B cell (primary cell): ENCODE results near the gene PGK1. TPM values are rescaled to one million over a fixed set of nuclear protein-coding genes. Genes with fewer than 3 reads are reported as not detected.
A peak's percentile ranks its signal among the peaks of the same experiment; 100 is the strongest.

ENCODE experiments used
- ATAC-seq: fragments of 200-7000 bp; cut with Tn5 transposase; one replicate; pipeline ENCODE4 v1.10.0; 2021; ENCODE audit warnings: low read depth, mild to moderate bottlenecking, moderate number of reproducible peaks, moderate library complexity
- CTCF ChIA-PET: fragments of 350-600 bp; sonication (Branson Sonifier 250); formaldehyde crosslinking; loops from one replicate; lab custom pipeline; 2021; ENCODE audit warnings: antibody characterized with exemption, inconsistent platforms; lab: Charles Lee
- POLR2A ChIA-PET: fragments of 350-600 bp; sonication (Branson Sonifier 250); formaldehyde crosslinking; loops from one replicate; lab custom pipeline; 2021; ENCODE audit warnings: antibody characterized with exemption; lab: Charles Lee
- DNase-seq: peaks from one replicate; pipeline ENCODE4 v3.0.0; 2013
- H2AFZ ChIP-seq: 2 replicates; pipeline ENCODE4 v1.6.1; 2012; ENCODE audit warnings: mild to moderate bottlenecking, low read depth, low read length; ENCODE audit not compliant: insufficient read depth, poor library complexity, severe bottlenecking
- H3K27ac ChIP-seq, 2 donors: 1 replicate in 1 of 2; 2 replicates in 1 of 2; pipeline ENCODE4 v1.5.1; 2012 to 2013; ENCODE audit warnings: low read length in 2 of 2, mild to moderate bottlenecking in 2 of 2, moderate library complexity in 1 of 2
- H3K27me3 ChIP-seq, 4 experiments: fragments of 200-600 bp in 1 of 4; sonication (generic) in 1 of 4; replicated peaks in 1 of 4; 1 replicate in 2 of 4; 2 replicates in 2 of 4; pipeline versions ENCODE4 v1.6.1 to v1.7.0; 2013 to 2016; ENCODE audit warnings: low read length in 3 of 4, mild to moderate bottlenecking in 2 of 4, mixed read lengths in 1 of 4, moderate library complexity in 1 of 4; ENCODE audit not compliant: insufficient read depth in 4 of 4, control insufficient read depth in 3 of 4; ENCODE audit errors: control extremely low read depth in 1 of 4
- H3K36me3 ChIP-seq, 2 experiments: replicated peaks in 1 of 2; 1 replicate in 1 of 2; 2 replicates in 1 of 2; pipeline versions ENCODE4 v1.6.1 to v1.7.1; 2013; ENCODE audit warnings: low read length in 1 of 2; ENCODE audit not compliant: insufficient read depth in 2 of 2, control insufficient read depth in 1 of 2; ENCODE audit errors: control extremely low read depth in 1 of 2, extremely low read depth in 1 of 2
- H3K4me1 ChIP-seq, 2 donors: fragments of 200-600 bp in 1 of 2; sonication (generic) in 1 of 2; 1 replicate in 1 of 2; 2 replicates in 1 of 2; pipeline versions ENCODE4 v1.5.1 to v1.6.1; 2013 to 2017; ENCODE audit warnings: low read length in 2 of 2; ENCODE audit not compliant: control insufficient read depth in 2 of 2, insufficient read depth in 2 of 2
- H3K4me2 ChIP-seq: replicated peaks from 2 replicates; pipeline ENCODE3; 2012; ENCODE audit warnings: mild to moderate bottlenecking, low read depth, low read length; ENCODE audit not compliant: poor library complexity, severe bottlenecking
- H3K4me3 ChIP-seq, 5 experiments: fragments of 200-600 bp in 1 of 5; sonication (generic) in 1 of 5; 1 replicate in 3 of 5; 2 replicates in 2 of 5; pipeline versions ENCODE4 v1.5.1 to v1.7.0; 2011 to 2016; ENCODE audit warnings: low read length in 4 of 5, mild to moderate bottlenecking in 4 of 5, low read depth in 2 of 5, control low read depth in 1 of 5, moderate library complexity in 1 of 5; ENCODE audit not compliant: insufficient read depth in 1 of 5; ENCODE audit errors: control extremely low read depth in 1 of 5, extremely low read depth in 1 of 5
- H3K79me2 ChIP-seq: fragments of 200-600 bp; sonication (generic); one replicate; pipeline ENCODE4 v1.6.0; 2016; ENCODE audit warnings: low read length; ENCODE audit not compliant: control insufficient read depth, insufficient read depth
- H3K9ac ChIP-seq: fragments of 200-600 bp; sonication (generic); 2 replicates; pipeline ENCODE4 v1.6.1; 2017; ENCODE audit warnings: mild to moderate bottlenecking, low read length, moderate library complexity
- H3K9me3 ChIP-seq, 3 donors: one replicate each; pipeline versions ENCODE4 v1.6.1 to v1.7.1; 2013; ENCODE audit warnings: low read length in 2 of 3; ENCODE audit not compliant: control insufficient read depth in 2 of 3, insufficient read depth in 1 of 3; ENCODE audit errors: control extremely low read depth in 1 of 3
- H4K20me1 ChIP-seq: 2 replicates; pipeline ENCODE4 v1.6.0; 2012; ENCODE audit warnings: mild to moderate bottlenecking, low read length; ENCODE audit not compliant: insufficient read depth, control insufficient read depth, poor library complexity, severe bottlenecking
- H3K27ac Mint-ChIP-seq: one replicate; pipeline ENCODE4 v1.8.0; 2021; ENCODE audit warnings: mixed read lengths
- H3K27me3 Mint-ChIP-seq: one replicate; pipeline ENCODE4 v1.8.0; 2021; ENCODE audit warnings: mixed read lengths
- H3K4me1 Mint-ChIP-seq: one replicate; pipeline ENCODE4 v1.8.0; 2021; ENCODE audit warnings: mixed read lengths
- H3K4me3 Mint-ChIP-seq: one replicate; pipeline ENCODE4 v1.8.0; 2021; ENCODE audit warnings: mixed read lengths
- H3K9me3 Mint-ChIP-seq: one replicate; pipeline ENCODE4 v1.8.0; 2022; ENCODE audit warnings: mixed read lengths; ENCODE audit not compliant: insufficient read depth
- EZH2 ChIP-seq: IDR thresholded peaks from 2 replicates; pipeline ENCODE4 v1.6.1; 2012; ENCODE audit warnings: borderline replicate concordance, low read depth, mild to moderate bottlenecking, moderate library complexity, low read length; ENCODE audit not compliant: insufficient read depth, poor library complexity, severe bottlenecking
- WGBS: methylation state at CpG from one replicate; pipeline ENCODE4 v1.1.5; 2013; ENCODE audit warnings: missing lambda C conversion rate; ENCODE audit not compliant: insufficient coverage; 5-methylcytosine and 5-hydroxymethylcytosine counted together
- intact Hi-C: fragments of 100-400 bp; cut with micrococcal nuclease; formaldehyde crosslinking; loops from one replicate; pipeline ENCODE4 v1.10.0; 2022
- polyA minus RNA-seq: library from RNA; depleted of rRNA, polyadenylated mRNA; stranded (reverse); fragments of >200 nt; gene quantifications from 2 replicates; pipeline ENCODE4 v1.2.3, GENCODE V29; 2012
- polyA plus RNA-seq: library from polyadenylated mRNA; depleted of rRNA; stranded (reverse); fragments of >200 nt; gene quantifications from 2 replicates; pipeline ENCODE4 v1.2.3, GENCODE V29; 2012
- total RNA-seq, 2 donors: library from RNA; stranded (reverse); fragments of 120-200 nt in 1 of 2; gene quantifications; 1 replicate in 1 of 2; 2 replicates in 1 of 2; pipeline versions ENCODE4 v1.2.3 to v1.2.4, GENCODE V29; 2013 to 2022
- TF ChIP-seq, protein P1 (sequence below): fragments of 200-600 bp; IDR thresholded peaks from one replicate; pipeline ENCODE4 v1.8.0; 2022; ENCODE audit warnings: antibody characterized with exemption, mild to moderate bottlenecking

Gene PGK1
- total RNA-seq, result 153 and 162 TPM in 2 replicates
- total RNA-seq (2013), result 202 TPM
- polyA plus RNA-seq, result 83.7 and 135 TPM in 2 replicates
- polyA minus RNA-seq, result 68.1 and 89.6 TPM in 2 replicates

DNA sequence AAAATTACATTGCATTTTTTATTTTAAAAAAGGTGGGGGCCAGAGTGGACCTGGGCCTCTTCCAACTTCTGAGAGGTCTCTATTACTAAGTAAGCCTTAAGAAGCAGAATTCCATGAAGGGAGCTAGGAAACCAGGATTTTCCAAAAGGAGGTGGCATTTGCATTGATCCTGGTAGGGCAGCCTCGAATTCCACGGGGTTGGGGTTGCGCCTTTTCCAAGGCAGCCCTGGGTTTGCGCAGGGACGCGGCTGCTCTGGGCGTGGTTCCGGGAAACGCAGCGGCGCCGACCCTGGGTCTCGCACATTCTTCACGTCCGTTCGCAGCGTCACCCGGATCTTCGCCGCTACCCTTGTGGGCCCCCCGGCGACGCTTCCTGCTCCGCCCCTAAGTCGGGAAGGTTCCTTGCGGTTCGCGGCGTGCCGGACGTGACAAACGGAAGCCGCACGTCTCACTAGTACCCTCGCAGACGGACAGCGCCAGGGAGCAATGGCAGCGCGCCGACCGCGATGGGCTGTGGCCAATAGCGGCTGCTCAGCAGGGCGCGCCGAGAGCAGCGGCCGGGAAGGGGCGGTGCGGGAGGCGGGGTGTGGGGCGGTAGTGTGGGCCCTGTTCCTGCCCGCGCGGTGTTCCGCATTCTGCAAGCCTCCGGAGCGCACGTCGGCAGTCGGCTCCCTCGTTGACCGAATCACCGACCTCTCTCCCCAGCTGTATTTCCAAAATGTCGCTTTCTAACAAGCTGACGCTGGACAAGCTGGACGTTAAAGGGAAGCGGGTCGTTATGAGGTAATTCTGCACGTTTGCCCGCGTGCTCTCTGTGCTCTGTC, at the start of gene PGK1:
Gene PGK1, plus strand, starts transcription at position 626 of the 824 bp plus-strand sequence. Its CDS starts 93 bp downstream, at position 719.
- peaks cover 0 to 5% of the 10 kb centered on the region in 2 experiments for H3K36me3 ChIP-seq
- peak within 1 kb of the TSS; percentile 54 for H2AFZ ChIP-seq
- TF ChIP-seq EZH2, result no peak
- TF ChIP-seq, protein P1, sequence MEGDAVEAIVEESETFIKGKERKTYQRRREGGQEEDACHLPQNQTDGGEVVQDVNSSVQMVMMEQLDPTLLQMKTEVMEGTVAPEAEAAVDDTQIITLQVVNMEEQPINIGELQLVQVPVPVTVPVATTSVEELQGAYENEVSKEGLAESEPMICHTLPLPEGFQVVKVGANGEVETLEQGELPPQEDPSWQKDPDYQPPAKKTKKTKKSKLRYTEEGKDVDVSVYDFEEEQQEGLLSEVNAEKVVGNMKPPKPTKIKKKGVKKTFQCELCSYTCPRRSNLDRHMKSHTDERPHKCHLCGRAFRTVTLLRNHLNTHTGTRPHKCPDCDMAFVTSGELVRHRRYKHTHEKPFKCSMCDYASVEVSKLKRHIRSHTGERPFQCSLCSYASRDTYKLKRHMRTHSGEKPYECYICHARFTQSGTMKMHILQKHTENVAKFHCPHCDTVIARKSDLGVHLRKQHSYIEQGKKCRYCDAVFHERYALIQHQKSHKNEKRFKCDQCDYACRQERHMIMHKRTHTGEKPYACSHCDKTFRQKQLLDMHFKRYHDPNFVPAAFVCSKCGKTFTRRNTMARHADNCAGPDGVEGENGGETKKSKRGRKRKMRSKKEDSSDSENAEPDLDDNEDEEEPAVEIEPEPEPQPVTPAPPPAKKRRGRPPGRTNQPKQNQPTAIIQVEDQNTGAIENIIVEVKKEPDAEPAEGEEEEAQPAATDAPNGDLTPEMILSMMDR, result no peak
- Mint-ChIP-seq H3K9me3 (no peaks in the 10 kb centered on the region), H3K27ac (peak within 1 kb of the TSS; percentile 97), H3K4me3 (peak within 1 kb of the TSS; percentile 97), H3K4me1 (peaks cover 41% of the 10 kb centered on the region), H3K27me3 (no peaks in the 10 kb centered on the region)
- intact Hi-C loops, result loop anchor here (1.0 to 10.0 kb wide), 7 partner anchors 35 to 991 kb away; partner anchors contain the start of genes ATP7A, ATRX, CYSLTR1 and MAGT1
- WGBS, result 0% methylated on average over 50 of the region's 72 CpGs
- H3K79me2 ChIP-seq, result peaks cover 46% of the 10 kb centered on the region
- H3K27me3 ChIP-seq, result no peaks in the 10 kb centered on the region
- peak within 1 kb of the TSS; percentile 80 for H3K9ac ChIP-seq
- no peaks in the 10 kb centered on the region for H3K9me3 ChIP-seq
- peak within 1 kb of the TSS; percentile 87 to 89 for H3K27ac ChIP-seq
- ChIA-PET CTCF (interaction anchor here (1.1 kb wide), 1 partner anchor 79 kb away, joined by 4 read pairs; no protein-coding TSS in a partner anchor), POLR2A (interaction anchor here (1.4 kb wide), 1 partner anchor 979 kb away, joined by 3 read pairs; no protein-coding TSS in a partner anchor)
- peak; percentile 97 for ATAC-seq
- peaks cover 30 to 44% of the 10 kb centered on the region in 2 donors for H3K4me1 ChIP-seq
- peak within 1 kb of the TSS; percentile 75 for H3K4me2 ChIP-seq
- peaks cover 13% of the 10 kb centered on the region for H4K20me1 ChIP-seq
- H3K4me3 ChIP-seq, result peak within 1 kb of the TSS; percentile 43 to 90 (median 76)
- DNase-seq, result peak; percentile 94

GRCh38 chrX:78063687-78064086, 40.4 kb upstream of the PGK1 start:
- Histone ChIP-seq H2AFZ (no peak overlapping the region), H3K4me2 (no peak overlapping the region), H3K27ac (no peak overlapping the region), H3K9ac (no peak overlapping the region), H3K36me3 (no peaks in the 10 kb centered on the region), H3K79me2 (no peaks in the 10 kb centered on the region), H3K27me3 (no peaks in the 10 kb centered on the region), H3K4me3 (no peak overlapping the region), H4K20me1 (no peaks in the 10 kb centered on the region), H3K9me3 (peaks cover 0 to 6% (median under 1%) of the 10 kb centered on the region in 3 donors), H3K4me1 (no peaks in the 10 kb centered on the region)
- CTCF ChIA-PET, result no interaction called here
- Mint-ChIP-seq H3K4me3 (no peak overlapping the region), H3K27me3 (no peaks in the 10 kb centered on the region), H3K27ac (peak overlapping the region; percentile 53), H3K4me1 (peaks cover 5% of the 10 kb centered on the region), H3K9me3 (no peaks in the 10 kb centered on the region)
- TF ChIP-seq, protein P1, result no peak
- TF ChIP-seq EZH2, result no peak
- intact Hi-C loops, result no loop called here
- no peak for DNase-seq
- POLR2A ChIA-PET, result no interaction called here
- no peak for ATAC-seq
